ENCODE measurements around the gene ADGRA1. TPM values are rescaled to one million over a fixed set of nuclear protein-coding genes. Genes with fewer than 3 reads are reported as not detected.
A peak's percentile ranks its signal among the peaks of the same experiment; 100 is the strongest.

ADGRA1 gene
- total RNA-seq, 1 donor from 2014 or later: 0.99 TPM

GRCh38 chr10:133126431-133127290 is 38.9 kb downstream of the ADGRA1 start:
- Mint-ChIP-seq H3K9me3 (no peaks in the 10 kb centered on the region), H3K36me3 (no peaks in the 10 kb centered on the region), H3K27ac (no peak overlapping the region), H3K4me1 (ENCODE audit: unreplicated experiment) (no peaks in the 10 kb centered on the region), H3K4me3 (no peak overlapping the region), H3K27me3 (peaks cover 15% of the 10 kb centered on the region)
- DNase-seq (ENCODE audit: extremely low spot score, unreplicated experiment): no peak
- TF ChIP-seq, protein P1, sequence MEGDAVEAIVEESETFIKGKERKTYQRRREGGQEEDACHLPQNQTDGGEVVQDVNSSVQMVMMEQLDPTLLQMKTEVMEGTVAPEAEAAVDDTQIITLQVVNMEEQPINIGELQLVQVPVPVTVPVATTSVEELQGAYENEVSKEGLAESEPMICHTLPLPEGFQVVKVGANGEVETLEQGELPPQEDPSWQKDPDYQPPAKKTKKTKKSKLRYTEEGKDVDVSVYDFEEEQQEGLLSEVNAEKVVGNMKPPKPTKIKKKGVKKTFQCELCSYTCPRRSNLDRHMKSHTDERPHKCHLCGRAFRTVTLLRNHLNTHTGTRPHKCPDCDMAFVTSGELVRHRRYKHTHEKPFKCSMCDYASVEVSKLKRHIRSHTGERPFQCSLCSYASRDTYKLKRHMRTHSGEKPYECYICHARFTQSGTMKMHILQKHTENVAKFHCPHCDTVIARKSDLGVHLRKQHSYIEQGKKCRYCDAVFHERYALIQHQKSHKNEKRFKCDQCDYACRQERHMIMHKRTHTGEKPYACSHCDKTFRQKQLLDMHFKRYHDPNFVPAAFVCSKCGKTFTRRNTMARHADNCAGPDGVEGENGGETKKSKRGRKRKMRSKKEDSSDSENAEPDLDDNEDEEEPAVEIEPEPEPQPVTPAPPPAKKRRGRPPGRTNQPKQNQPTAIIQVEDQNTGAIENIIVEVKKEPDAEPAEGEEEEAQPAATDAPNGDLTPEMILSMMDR (conservative IDR thresholded peaks at IDR 0.05): no peak

DNA sequence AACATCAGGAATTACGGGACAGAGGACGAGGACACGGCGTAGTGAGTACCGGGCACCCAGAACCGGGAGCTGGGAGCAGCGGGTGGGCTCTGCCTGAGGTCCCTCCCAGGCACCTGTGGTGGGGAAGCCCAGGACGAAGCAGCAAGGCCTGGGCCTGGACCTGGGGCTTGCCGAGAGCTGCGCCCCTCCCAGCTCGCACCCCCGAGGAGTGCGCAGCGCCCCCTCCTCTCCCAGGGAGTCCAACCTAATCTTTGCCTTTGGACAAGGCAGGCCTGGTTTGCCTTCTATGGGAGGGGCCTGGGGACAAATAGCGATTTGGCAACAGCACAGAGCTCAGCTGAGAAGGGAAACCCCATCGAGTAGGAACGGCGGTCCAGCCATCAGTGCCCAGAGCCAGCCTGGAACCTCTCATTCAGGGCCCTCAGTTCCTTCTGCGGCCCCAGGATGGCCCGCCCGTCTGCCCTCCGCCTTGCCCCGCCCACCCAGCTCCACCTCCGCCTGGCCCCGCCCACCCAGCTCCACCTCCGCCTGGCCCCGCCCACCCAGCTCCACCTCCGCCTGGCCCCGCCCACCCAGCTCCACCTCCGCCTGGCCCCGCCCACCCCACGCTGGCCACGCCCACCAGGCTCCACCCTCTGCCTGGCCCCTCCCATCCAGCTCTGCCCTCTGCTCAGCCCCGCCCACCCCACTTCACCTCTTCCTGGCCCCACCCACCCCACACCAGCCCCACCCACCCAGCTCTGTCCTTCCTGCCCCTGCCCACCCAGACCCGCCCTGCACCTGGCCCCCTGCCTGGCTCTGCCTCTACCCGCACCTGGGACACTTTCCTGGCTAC is 39.8 kb downstream of the ADGRA1 start:
- Mint-ChIP-seq H3K4me1 (ENCODE audit: unreplicated experiment) (no peaks in the 10 kb centered on the region), H3K27ac (no peak overlapping the region), H3K36me3 (no peaks in the 10 kb centered on the region), H3K9me3 (no peaks in the 10 kb centered on the region), H3K4me3 (no peak overlapping the region), H3K27me3 (peaks cover 18% of the 10 kb centered on the region)
- TF ChIP-seq, protein P1 (conservative IDR thresholded peaks at IDR 0.05): no peak
- DNase-seq (ENCODE audit: extremely low spot score, unreplicated experiment): no peak

DNA sequence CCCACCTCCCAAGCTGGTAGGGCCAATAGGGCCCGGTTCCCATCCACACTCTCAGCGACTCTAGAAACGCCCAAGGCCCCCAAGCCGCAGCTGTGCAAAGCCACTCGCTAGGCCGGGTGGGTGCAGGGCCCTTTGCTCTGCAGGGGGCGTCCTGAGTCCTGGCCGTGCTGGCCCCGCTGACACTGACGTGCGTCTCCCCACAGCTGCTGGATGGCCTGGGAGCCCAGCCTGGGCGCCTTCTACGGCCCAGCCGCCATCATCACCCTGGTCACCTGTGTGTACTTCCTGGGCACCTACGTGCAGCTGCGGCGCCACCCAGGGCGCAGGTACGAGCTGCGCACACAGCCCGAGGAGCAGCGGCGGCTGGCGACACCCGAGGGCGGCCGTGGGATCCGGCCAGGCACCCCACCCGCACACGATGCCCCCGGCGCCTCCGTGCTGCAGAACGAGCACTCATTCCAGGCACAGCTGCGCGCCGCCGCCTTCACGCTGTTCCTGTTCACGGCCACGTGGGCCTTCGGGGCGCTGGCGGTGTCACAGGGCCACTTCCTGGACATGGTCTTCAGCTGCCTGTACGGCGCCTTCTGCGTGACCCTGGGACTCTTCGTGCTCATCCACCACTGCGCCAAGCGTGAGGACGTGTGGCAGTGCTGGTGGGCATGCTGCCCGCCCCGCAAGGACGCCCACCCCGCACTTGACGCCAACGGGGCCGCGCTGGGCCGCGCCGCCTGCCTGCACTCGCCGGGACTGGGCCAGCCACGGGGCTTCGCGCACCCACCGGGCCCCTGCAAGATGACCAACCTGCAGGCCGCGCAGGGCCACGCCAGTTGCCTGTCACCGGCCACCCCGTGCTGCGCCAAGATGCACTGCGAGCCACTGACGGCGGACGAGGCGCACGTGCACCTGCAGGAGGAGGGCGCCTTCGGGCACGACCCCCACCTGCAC is 40.7 kb downstream of the ADGRA1 start:
- H3K9me3 Mint-ChIP-seq: no peaks in the 10 kb centered on the region
- no peaks in the 10 kb centered on the region for H3K4me1 Mint-ChIP-seq (ENCODE audit: unreplicated experiment)
- no peak overlapping the region for H3K4me3 Mint-ChIP-seq
- DNase-seq (ENCODE audit: extremely low spot score, unreplicated experiment): peak; percentile 68
- no peaks in the 10 kb centered on the region for H3K36me3 Mint-ChIP-seq
- TF ChIP-seq, protein P1 (conservative IDR thresholded peaks at IDR 0.05): no peak
- peaks cover 18% of the 10 kb centered on the region for H3K27me3 Mint-ChIP-seq
- H3K27ac Mint-ChIP-seq: no peak overlapping the region

DNA sequence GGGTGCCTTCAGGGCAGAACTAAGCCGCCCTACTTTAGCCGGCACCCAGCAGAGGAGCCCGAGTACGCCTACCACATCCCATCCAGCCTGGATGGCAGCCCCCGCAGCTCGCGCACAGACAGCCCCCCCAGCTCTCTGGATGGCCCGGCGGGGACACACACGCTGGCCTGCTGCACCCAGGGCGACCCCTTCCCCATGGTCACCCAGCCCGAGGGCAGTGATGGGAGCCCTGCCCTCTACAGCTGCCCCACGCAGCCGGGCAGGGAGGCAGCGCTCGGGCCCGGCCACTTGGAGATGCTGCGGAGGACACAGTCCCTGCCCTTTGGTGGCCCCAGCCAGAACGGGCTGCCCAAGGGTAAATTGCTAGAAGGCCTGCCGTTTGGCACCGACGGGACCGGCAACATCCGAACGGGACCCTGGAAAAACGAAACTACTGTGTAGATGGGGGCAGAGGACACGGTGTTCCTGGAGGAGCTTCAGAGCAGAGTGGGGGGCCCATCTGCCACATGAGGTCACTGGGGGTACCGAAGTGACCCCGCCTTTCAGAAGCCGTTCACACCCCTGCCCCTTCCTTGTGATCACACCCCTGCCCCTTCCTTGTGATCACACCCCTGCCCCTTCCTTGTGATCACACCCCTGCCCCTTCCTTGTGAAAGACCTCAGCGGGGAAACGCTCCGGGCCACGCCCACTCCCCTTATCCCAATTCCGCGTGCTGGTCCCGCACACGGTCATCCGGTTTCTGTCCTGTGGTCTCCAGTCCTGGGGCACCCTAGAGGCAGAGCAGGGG is 41.5 kb downstream of the ADGRA1 start:
- H3K27me3 Mint-ChIP-seq: peaks cover 20% of the 10 kb centered on the region
- H3K4me1 Mint-ChIP-seq (ENCODE audit: unreplicated experiment): no peaks in the 10 kb centered on the region
- no peak overlapping the region for H3K27ac Mint-ChIP-seq
- TF ChIP-seq, protein P1 (conservative IDR thresholded peaks at IDR 0.05): no peak
- no peaks in the 10 kb centered on the region for H3K9me3 Mint-ChIP-seq
- DNase-seq (ENCODE audit: extremely low spot score, unreplicated experiment): no peak
- H3K4me3 Mint-ChIP-seq: no peak overlapping the region
- H3K36me3 Mint-ChIP-seq: no peaks in the 10 kb centered on the region

Measured in type B pancreatic cell (in vitro differentiated cells).